ENCODE results near the gene CEP83. TPM values are rescaled to one million over a fixed set of nuclear protein-coding genes. Genes with fewer than 3 reads are reported as not detected.
A peak's percentile ranks its signal among the peaks of the same experiment; 100 is the strongest.

The CEP83 gene
- total RNA-seq, 1 experiment from 2014 or later = 26.2 TPM

GRCh38 chr12:94263905-94264561, 195.6 kb downstream of the CEP83 start (continued):
- TF ChIP-seq, protein P1, sequence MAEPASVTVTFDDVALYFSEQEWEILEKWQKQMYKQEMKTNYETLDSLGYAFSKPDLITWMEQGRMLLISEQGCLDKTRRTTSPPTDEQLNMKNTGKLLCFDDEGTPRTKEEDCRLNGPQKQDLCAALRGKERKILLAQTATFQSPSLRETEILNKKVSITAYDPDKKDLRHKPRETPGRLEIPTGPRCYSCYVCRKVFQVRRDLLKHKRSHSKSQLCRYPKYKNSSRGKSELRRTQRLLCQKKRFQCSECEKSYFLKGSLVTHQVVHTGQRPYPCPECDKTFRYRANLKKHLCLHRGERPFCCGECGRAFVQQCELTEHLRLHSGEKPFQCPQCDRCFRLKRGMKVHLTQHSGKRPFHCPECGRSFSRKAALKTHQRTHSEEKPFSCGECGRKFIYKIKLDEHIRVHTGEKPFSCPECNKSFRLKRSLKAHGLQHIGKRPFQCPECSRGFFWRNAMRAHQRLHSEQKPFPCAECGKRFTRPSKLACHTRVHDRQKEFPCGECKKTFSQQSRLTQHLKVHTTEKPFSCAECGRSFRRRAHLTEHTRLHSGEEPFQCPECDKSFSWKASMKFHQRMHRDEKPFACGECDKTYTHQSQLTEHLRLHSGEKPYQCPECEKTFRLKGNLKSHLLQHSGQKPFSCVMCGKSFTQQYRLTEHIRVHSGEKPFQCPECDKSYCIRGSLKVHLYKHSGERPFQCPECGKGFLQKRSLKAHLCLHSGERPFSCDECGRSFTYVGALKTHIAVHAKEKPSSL (CRISPR knock-in tag; conservative IDR thresholded peaks at IDR 0.05) = no peak
- TF ChIP-seq SMAD3 (CRISPR knock-in tag; IDR thresholded peaks at IDR 0.05; ENCODE audit: borderline replicate concordance) = peak; percentile 25; the same call in 1 of the 2 replicates
- no peak for TF ChIP-seq NFYB (CRISPR knock-in tag; conservative IDR thresholded peaks at IDR 0.05; ENCODE audit: low read depth)
- TF ChIP-seq ARID4B (CRISPR knock-in tag; IDR thresholded peaks at IDR 0.05; ENCODE audit: borderline replicate concordance) = peak; percentile 71; the same call in 1 of the 2 replicates
- TF ChIP-seq, protein P2, sequence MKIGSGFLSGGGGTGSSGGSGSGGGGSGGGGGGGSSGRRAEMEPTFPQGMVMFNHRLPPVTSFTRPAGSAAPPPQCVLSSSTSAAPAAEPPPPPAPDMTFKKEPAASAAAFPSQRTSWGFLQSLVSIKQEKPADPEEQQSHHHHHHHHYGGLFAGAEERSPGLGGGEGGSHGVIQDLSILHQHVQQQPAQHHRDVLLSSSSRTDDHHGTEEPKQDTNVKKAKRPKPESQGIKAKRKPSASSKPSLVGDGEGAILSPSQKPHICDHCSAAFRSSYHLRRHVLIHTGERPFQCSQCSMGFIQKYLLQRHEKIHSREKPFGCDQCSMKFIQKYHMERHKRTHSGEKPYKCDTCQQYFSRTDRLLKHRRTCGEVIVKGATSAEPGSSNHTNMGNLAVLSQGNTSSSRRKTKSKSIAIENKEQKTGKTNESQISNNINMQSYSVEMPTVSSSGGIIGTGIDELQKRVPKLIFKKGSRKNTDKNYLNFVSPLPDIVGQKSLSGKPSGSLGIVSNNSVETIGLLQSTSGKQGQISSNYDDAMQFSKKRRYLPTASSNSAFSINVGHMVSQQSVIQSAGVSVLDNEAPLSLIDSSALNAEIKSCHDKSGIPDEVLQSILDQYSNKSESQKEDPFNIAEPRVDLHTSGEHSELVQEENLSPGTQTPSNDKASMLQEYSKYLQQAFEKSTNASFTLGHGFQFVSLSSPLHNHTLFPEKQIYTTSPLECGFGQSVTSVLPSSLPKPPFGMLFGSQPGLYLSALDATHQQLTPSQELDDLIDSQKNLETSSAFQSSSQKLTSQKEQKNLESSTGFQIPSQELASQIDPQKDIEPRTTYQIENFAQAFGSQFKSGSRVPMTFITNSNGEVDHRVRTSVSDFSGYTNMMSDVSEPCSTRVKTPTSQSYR (CRISPR knock-in tag; IDR thresholded peaks at IDR 0.05) = peak; percentile 76
- no peak for TF ChIP-seq NFATC4 (CRISPR knock-in tag; IDR thresholded peaks at IDR 0.05)
- TF ChIP-seq, protein P3, sequence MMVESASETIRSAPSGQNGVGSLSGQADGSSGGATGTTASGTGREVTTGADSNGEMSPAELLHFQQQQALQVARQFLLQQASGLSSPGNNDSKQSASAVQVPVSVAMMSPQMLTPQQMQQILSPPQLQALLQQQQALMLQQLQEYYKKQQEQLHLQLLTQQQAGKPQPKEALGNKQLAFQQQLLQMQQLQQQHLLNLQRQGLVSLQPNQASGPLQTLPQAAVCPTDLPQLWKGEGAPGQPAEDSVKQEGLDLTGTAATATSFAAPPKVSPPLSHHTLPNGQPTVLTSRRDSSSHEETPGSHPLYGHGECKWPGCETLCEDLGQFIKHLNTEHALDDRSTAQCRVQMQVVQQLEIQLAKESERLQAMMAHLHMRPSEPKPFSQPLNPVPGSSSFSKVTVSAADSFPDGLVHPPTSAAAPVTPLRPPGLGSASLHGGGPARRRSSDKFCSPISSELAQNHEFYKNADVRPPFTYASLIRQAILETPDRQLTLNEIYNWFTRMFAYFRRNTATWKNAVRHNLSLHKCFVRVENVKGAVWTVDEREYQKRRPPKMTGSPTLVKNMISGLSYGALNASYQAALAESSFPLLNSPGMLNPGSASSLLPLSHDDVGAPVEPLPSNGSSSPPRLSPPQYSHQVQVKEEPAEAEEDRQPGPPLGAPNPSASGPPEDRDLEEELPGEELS (CRISPR knock-in tag; IDR thresholded peaks at IDR 0.05) = no peak
- TF ChIP-seq PRDM15 (CRISPR knock-in tag; IDR thresholded peaks at IDR 0.05) = no peak
